ENCODE measurements around the gene ADK. TPM values are rescaled to one million over a fixed set of nuclear protein-coding genes. Genes with fewer than 3 reads are reported as not detected.
"Not testable (repeated sequence)": the region's sequence is repeated elsewhere in the genome, so short reads cannot be mapped to it uniquely, and the experiment has no call there.

Gene ADK
- total and polyA plus RNA-seq, 4 experiments from 2014 or later = 33.7 to 66.6 (median 51.0) TPM

DNA sequence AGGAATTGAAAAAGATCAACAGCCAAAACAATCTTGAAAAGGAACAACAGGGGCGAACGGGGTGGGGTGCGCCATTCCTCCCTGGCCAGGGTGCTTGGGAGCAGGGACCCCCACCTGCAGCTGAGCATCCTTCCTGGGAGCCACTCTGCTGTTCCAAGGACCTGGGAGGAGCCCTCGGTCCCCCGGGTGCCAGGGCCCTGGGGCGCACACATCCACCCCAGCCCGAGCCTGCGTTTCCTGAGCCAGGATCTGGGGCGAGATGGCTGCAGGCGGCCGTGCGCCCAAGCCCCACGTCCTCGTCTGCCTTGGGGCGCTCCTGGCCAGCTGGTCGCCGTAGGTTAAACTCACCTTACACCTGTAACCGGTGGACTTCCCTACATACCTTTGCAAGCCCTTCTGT is 11.0 kb upstream of the ADK start:
- ChIA-PET CTCF (ENCODE audit: partially characterized antibody) (no interaction called here), POLR2A (ENCODE audit: partially characterized antibody) (interaction anchor here (2.6 kb wide), 1 partner anchor 10 kb away, joined by 16 read pairs; the partner anchor contains the start of genes ADK and AP3M1)
- intact Hi-C loops (cut with micrococcal nuclease) = no loop called here
- Mint-ChIP-seq H3K36me3 (peaks cover 26 to 36% of the 10 kb centered on the region in 2 donors), H3K9me3 (no peaks in the 10 kb centered on the region), H3K27ac (no peak overlapping the region), H3K4me3 (no peak overlapping the region), H3K4me1 (peaks cover 4 to 15% (median 7%) of the 10 kb centered on the region in 4 donors), H3K27me3 (no peaks in the 10 kb centered on the region)
- DNase-seq = no peak
- H3K4me3 ChIP-seq (ENCODE audit: low read length in 2 of 2) = no peak overlapping the region
- H3K36me3 ChIP-seq (ENCODE audit: insufficient read depth, low read length) = peaks cover 21% of the 10 kb centered on the region
- H3K27me3 ChIP-seq (ENCODE audit: insufficient read depth, low read length) = no peaks in the 10 kb centered on the region
- no peaks in the 10 kb centered on the region for H3K9me3 ChIP-seq (ENCODE audit: control insufficient read depth in 1 of 2, low read length in 2 of 2)
- H3K4me1 ChIP-seq (ENCODE audit: insufficient read depth, low read length) = peaks cover 1% of the 10 kb centered on the region
- no peak overlapping the region for H3K27ac ChIP-seq (ENCODE audit: low read depth, low read length)

GRCh38 chr10:74140553-74140952 is 10.5 kb upstream of the ADK start:
- Histone ChIP-seq H3K36me3 (ENCODE audit: insufficient read depth, low read length) (peaks cover 20% of the 10 kb centered on the region), H3K4me3 (ENCODE audit: low read length in 2 of 2) (no peak overlapping the region), H3K4me1 (ENCODE audit: insufficient read depth, low read length) (peaks cover 7% of the 10 kb centered on the region), H3K27ac (ENCODE audit: low read depth, low read length) (no peak overlapping the region), H3K27me3 (ENCODE audit: insufficient read depth, low read length) (no peaks in the 10 kb centered on the region), H3K9me3 (ENCODE audit: control insufficient read depth in 1 of 2, low read length in 2 of 2) (no peaks in the 10 kb centered on the region)
- Mint-ChIP-seq H3K4me3 (no peak overlapping the region), H3K4me1 (peaks cover 5 to 16% (median 10%) of the 10 kb centered on the region in 4 donors), H3K36me3 (peaks cover 24 to 36% of the 10 kb centered on the region in 2 donors), H3K27me3 (no peaks in the 10 kb centered on the region), H3K9me3 (no peaks in the 10 kb centered on the region), H3K27ac (no peak overlapping the region)
- ChIA-PET CTCF (ENCODE audit: partially characterized antibody) (no interaction called here), POLR2A (ENCODE audit: partially characterized antibody) (no interaction called here)
- DNase-seq = no peak
- intact Hi-C loops (cut with micrococcal nuclease) = no loop called here

DNA sequence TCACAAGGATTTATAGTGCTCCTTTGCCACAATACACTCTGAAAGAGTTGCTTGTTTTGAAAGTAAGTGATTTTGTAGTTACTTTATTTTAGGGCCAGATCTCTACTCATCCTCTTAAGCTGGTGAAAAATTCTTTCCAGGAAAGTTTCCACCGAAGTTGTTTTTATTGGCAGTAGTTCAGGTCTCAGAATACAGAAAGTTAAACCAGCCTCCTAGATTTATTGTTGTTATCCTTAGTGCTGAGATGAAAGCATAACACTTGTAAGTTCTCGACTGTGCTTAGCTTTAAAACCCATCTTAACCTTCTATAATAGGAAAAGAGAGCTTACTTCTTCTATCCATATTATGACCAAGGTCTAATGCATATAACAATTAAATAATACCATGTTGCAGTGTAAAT is 5.9 kb upstream of the ADK start:
- peaks cover 35% of the 10 kb centered on the region for H3K4me1 ChIP-seq (ENCODE audit: insufficient read depth, low read length)
- peaks cover 19 to 48% (median 25%) of the 10 kb centered on the region in 4 donors for H3K4me1 Mint-ChIP-seq
- H3K27ac ChIP-seq (ENCODE audit: low read depth, low read length) = no peak overlapping the region
- H3K9me3 ChIP-seq (ENCODE audit: control insufficient read depth in 1 of 2, low read length in 2 of 2) = no peaks in the 10 kb centered on the region
- no peak overlapping the region for H3K4me3 ChIP-seq (ENCODE audit: low read length in 2 of 2)
- H3K36me3 ChIP-seq (ENCODE audit: insufficient read depth, low read length) = no peaks in the 10 kb centered on the region
- no peak overlapping the region for H3K4me3 Mint-ChIP-seq
- ChIA-PET CTCF (ENCODE audit: partially characterized antibody) (interaction anchor here (1.2 to 2.2 kb wide), 3 partner anchors 64 to 90 kb away, joined by 4 to 6 read pairs (median 4); no protein-coding TSS in a partner anchor), POLR2A (ENCODE audit: partially characterized antibody) (no interaction called here)
- H3K27ac Mint-ChIP-seq = peak overlapping the region in 1 of 7 donors; percentile 18
- intact Hi-C loops (cut with micrococcal nuclease) = no loop called here
- no peaks in the 10 kb centered on the region for H3K27me3 Mint-ChIP-seq
- no peaks in the 10 kb centered on the region for H3K9me3 Mint-ChIP-seq
- H3K27me3 ChIP-seq (ENCODE audit: insufficient read depth, low read length) = no peaks in the 10 kb centered on the region
- peaks cover 15% of the 10 kb centered on the region in 2 donors for H3K36me3 Mint-ChIP-seq
- DNase-seq = no peak

GRCh38 chr10:74146980-74147379 is 4.0 kb upstream of the ADK start:
- intact Hi-C loops (cut with micrococcal nuclease); H3K4me3 Mint-ChIP-seq; H3K27ac ChIP-seq (ENCODE audit: low read depth, low read length); H3K9me3 Mint-ChIP-seq; H3K9me3 ChIP-seq (ENCODE audit: control insufficient read depth in 1 of 2, low read length in 2 of 2); H3K4me3 ChIP-seq (ENCODE audit: low read length in 2 of 2); H3K36me3 ChIP-seq (ENCODE audit: insufficient read depth, low read length); H3K27me3 Mint-ChIP-seq; DNase-seq; H3K27ac Mint-ChIP-seq; POLR2A ChIA-PET (ENCODE audit: partially characterized antibody); H3K27me3 ChIP-seq (ENCODE audit: insufficient read depth, low read length): not testable (repeated sequence)
- H3K36me3 Mint-ChIP-seq = peaks cover 13 to 15% of the 10 kb centered on the region in 2 donors
- CTCF ChIA-PET (ENCODE audit: partially characterized antibody) = interaction anchor here (0.9 to 5.6 kb wide), 3 partner anchors 8 to 66 kb away, joined by 3 to 52 read pairs (median 3); no protein-coding TSS in a partner anchor
- peaks cover 38% of the 10 kb centered on the region for H3K4me1 ChIP-seq (ENCODE audit: insufficient read depth, low read length)
- H3K4me1 Mint-ChIP-seq = peaks cover 17 to 45% (median 23%) of the 10 kb centered on the region in 4 donors

DNA sequence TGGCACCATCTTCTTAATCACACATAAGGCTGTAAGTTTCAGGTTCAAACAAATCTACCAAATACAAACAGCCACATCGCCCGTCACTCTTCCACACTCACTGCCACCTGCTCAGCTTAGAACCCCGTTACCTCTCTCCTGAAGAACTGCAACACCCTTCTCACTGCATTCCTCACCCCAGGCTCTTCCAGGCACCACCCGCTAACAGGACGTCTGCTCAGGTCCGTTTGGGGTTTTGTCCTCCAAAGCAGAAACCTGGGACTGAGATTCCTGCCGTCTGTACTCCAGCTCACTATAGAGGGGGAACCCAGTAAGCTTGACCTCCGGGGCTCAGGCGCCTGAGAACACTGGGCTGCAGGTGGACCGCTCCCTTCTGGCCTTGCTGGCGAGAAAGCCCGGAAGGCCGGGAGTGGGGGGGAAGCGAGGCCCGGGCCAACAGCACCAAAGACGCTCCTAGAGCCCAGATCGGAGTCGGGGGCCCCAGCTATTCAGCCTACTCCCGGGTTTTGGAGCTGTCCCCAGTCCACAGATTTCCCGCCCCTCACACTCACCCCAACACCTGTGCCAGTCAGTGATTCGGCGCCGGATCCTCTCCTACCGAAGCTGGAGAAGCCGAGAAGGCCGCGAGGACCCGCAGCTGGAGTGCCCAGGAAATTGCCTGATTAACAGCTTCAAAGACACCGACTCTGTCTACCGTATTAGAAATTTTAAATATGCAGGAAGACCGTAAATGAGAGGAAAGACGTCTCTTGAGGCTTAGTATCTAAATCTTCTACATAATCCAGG is 624 bp upstream of the ADK start, which contains the start of gene AP3M1:
AP3M1 (minus strand) TSS at position 625 of the 786 bp plus-strand sequence. CDS start 12,449 bp downstream, outside the sequence.
- peaks cover 6 to 11% of the 10 kb centered on the region in 2 donors for H3K36me3 Mint-ChIP-seq
- CTCF ChIA-PET (ENCODE audit: partially characterized antibody) = interaction anchor here (0.8 to 5.6 kb wide), 14 partner anchors 11 to 947 kb away, joined by 3 to 52 read pairs (median 5); no protein-coding TSS in a partner anchor
- no peaks in the 10 kb centered on the region for H3K27me3 Mint-ChIP-seq
- peaks cover 47% of the 10 kb centered on the region for H3K4me1 ChIP-seq (ENCODE audit: insufficient read depth, low read length)
- no peaks in the 10 kb centered on the region for H3K9me3 ChIP-seq (ENCODE audit: control insufficient read depth in 1 of 2, low read length in 2 of 2)
- H3K4me3 Mint-ChIP-seq = no peak within 1 kb of the TSS
- H3K9me3 Mint-ChIP-seq = no peaks in the 10 kb centered on the region
- H3K4me1 Mint-ChIP-seq = peaks cover 29 to 58% (median 41%) of the 10 kb centered on the region in 4 donors
- intact Hi-C loops (cut with micrococcal nuclease) = loop anchor here (1.0 to 5.0 kb wide), 3 partner anchors 42 to 960 kb away; partner anchors contain the start of genes SAMD8 and ZSWIM8
- H3K27ac Mint-ChIP-seq = peak within 1 kb of the TSS; percentile 7 to 89 (median 78)
- DNase-seq = peak in 1 of 5 donors; percentile 91
- peak within 1 kb of the TSS; percentile 91 to 95 for H3K4me3 ChIP-seq (ENCODE audit: low read length in 2 of 2)
- H3K27ac ChIP-seq (ENCODE audit: low read depth, low read length) = peak within 1 kb of the TSS; percentile 84
- POLR2A ChIA-PET (ENCODE audit: partially characterized antibody) = interaction anchor here (0.6 to 2.9 kb wide), 24 partner anchors 12 to 1083 kb away, joined by 3 to 46 read pairs (median 4); partner anchors contain the start of genes MRPS16, SAMD8 and VDAC2
- no peaks in the 10 kb centered on the region for H3K27me3 ChIP-seq (ENCODE audit: insufficient read depth, low read length)
- no peaks in the 10 kb centered on the region for H3K36me3 ChIP-seq (ENCODE audit: insufficient read depth, low read length)

- peak overlapping the region in 6 of 7 donors; percentile 58 to 89 (median 80) for H3K27ac Mint-ChIP-seq
- peaks cover 19 to 41% (median 33%) of the 10 kb centered on the region in 4 donors for H3K4me1 Mint-ChIP-seq
- peaks cover 35% of the 10 kb centered on the region for H3K4me1 ChIP-seq (ENCODE audit: insufficient read depth, low read length)
These were observed 1.1 kb downstream of the ADK start for GRCh38 chr10:74151879-74152722.

More at GRCh38 chr10:74151879-74152722, 1.1 kb downstream of the ADK start:
- peak overlapping the region in 1 of 8 donors; percentile 26 for H3K4me3 Mint-ChIP-seq
- DNase-seq = no peak
- POLR2A ChIA-PET (ENCODE audit: partially characterized antibody) = interaction anchor here (0.6 to 2.9 kb wide), 11 partner anchors 10 to 1083 kb away, joined by 3 to 46 read pairs (median 5); partner anchors contain the start of genes CHCHD1 and COMTD1
- no peaks in the 10 kb centered on the region for H3K36me3 ChIP-seq (ENCODE audit: insufficient read depth, low read length)
- H3K27me3 ChIP-seq (ENCODE audit: insufficient read depth, low read length) = no peaks in the 10 kb centered on the region
- CTCF ChIA-PET (ENCODE audit: partially characterized antibody) = interaction anchor here (0.8 to 5.6 kb wide), 9 partner anchors 13 to 92 kb away, joined by 3 to 52 read pairs (median 5); no protein-coding TSS in a partner anchor
- no peaks in the 10 kb centered on the region for H3K9me3 Mint-ChIP-seq
- no peaks in the 10 kb centered on the region for H3K9me3 ChIP-seq (ENCODE audit: control insufficient read depth in 1 of 2, low read length in 2 of 2)
- H3K27ac ChIP-seq (ENCODE audit: low read depth, low read length) = peak overlapping the region; percentile 84
- peak overlapping the region; percentile 91 to 95 for H3K4me3 ChIP-seq (ENCODE audit: low read length in 2 of 2)
- intact Hi-C loops (cut with micrococcal nuclease) = loop anchor here (1.0 to 5.0 kb wide), 7 partner anchors 24 to 1058 kb away; partner anchors contain the start of genes KAT6B, SAMD8 and VDAC2
- peaks cover 2 to 5% of the 10 kb centered on the region in 2 donors for H3K36me3 Mint-ChIP-seq
- no peaks in the 10 kb centered on the region for H3K27me3 Mint-ChIP-seq

All from CD4-positive, alpha-beta memory T cell (primary cell).